Stimulated activated CD4-positive, alpha-beta T cell treated with anti-CD3 and anti-CD28 coated beads, TNF-alpha, amount 100 ng/mL, for 4 hours (primary cell): ENCODE results near the gene MYO18B.

Source experiments
- DNase-seq, 3 experiments: peaks; one replicate each; pipeline ENCODE4 v3.0.0-alpha.2; 2020; ENCODE audit warnings: low read depth in 3 of 3

Gene MYO18B

GRCh38 chr22:25748140-25748539 is 6.2 kb downstream of the MYO18B start:
- no peak for DNase-seq

GRCh38 chr22:25748704-25749103 is 6.7 kb downstream of the MYO18B start:
- no peak for DNase-seq

- no peak for DNase-seq
Measured at GRCh38 chr22:25749420-25750169, 7.6 kb downstream of the MYO18B start.

- no peak for DNase-seq
Measured at GRCh38 chr22:25750569-25751173, 8.7 kb downstream of the MYO18B start.

- no peak for DNase-seq
Measured at GRCh38 chr22:25751174-25751581, 9.2 kb downstream of the MYO18B start.

GRCh38 chr22:25752615-25753214 is 10.7 kb downstream of the MYO18B start:
- no peak for DNase-seq

- no peak for DNase-seq
Measured at GRCh38 chr22:25753252-25753651, 11.3 kb downstream of the MYO18B start.

- no peak for DNase-seq
Measured at GRCh38 chr22:25754527-25755202, 12.7 kb downstream of the MYO18B start.

- DNase-seq = no peak
Measured at GRCh38 chr22:25757686-25758085, 15.7 kb downstream of the MYO18B start.

- no peak for DNase-seq
Measured at GRCh38 chr22:25758316-25758715, 16.3 kb downstream of the MYO18B start.

GRCh38 chr22:25759825-25760231 is 17.8 kb downstream of the MYO18B start:
- DNase-seq = no peak

GRCh38 chr22:25760294-25760693 is 18.3 kb downstream of the MYO18B start:
- no peak for DNase-seq

GRCh38 chr22:25760848-25761595 is 19.0 kb downstream of the MYO18B start:
- DNase-seq = no peak

GRCh38 chr22:25762147-25762546 is 20.2 kb downstream of the MYO18B start:
- DNase-seq = no peak

- DNase-seq = no peak
Measured at GRCh38 chr22:25763239-25763777, 21.3 kb downstream of the MYO18B start.

GRCh38 chr22:25764270-25765015 is 22.5 kb downstream of the MYO18B start:
- no peak for DNase-seq

- DNase-seq = no peak
Measured at GRCh38 chr22:25765016-25765367, 23.0 kb downstream of the MYO18B start.

- DNase-seq = no peak
Measured at GRCh38 chr22:25765801-25766200, 23.8 kb downstream of the MYO18B start.

- no peak for DNase-seq
Measured at GRCh38 chr22:25766418-25766817, 24.4 kb downstream of the MYO18B start.

GRCh38 chr22:25770333-25770732 is 28.3 kb downstream of the MYO18B start:
- no peak for DNase-seq

GRCh38 chr22:25772288-25772687 is 30.3 kb downstream of the MYO18B start:
- DNase-seq = no peak
